ENCODE data around the gene FRAT1. TPM values are rescaled to one million over a fixed set of nuclear protein-coding genes. Genes with fewer than 3 reads are reported as not detected.

The FRAT1 gene
- total and polyA plus RNA-seq, 10 of the 15 experiments (the other 5 are each of a cell fraction or from before 2014, with no cell fraction given) = 0.07 to 0.73 (median 0.26) TPM

DNA sequence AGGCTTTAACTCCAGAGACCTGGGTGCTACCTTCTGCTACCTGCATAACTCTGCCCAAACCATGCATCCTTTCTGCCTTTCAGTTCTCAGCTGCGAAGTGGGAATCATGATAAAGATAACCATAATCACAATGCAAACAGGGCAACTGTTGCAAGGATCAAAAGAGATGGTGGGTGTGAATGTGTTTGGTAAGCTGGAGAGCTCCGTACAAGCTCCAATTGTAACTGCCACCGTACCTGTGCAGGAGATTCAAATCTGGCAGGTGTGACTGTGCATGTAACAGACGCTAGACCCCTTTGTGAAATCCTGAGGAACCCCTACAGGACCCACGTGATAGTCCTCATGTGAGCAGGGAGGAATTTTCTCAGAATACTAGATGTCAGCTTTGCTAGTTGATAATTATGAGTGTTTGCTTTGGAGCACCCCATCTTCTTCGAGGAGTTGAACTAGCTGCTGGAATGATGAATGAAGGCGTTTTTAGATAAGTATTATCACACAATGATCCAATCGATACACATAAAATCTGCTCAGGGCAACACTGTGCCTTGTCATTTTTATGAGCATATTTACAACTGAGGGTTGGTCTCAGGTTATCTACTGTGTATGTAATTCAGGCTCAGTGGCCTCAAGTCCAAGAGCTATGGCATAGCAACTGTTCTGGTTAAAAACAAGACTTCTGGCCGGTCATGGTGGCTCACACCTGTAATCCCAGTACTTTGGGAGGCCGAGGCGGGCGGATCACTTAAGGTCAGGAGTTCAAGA is 30.9 kb downstream of the FRAT1 start:
- Histone ChIP-seq H3K9me3 (replicated peaks; ENCODE audit: control insufficient read depth, insufficient read depth, low read length) (no peaks in the 10 kb centered on the region), H3K4me3 (no peak overlapping the region), H3K27me3 (replicated peaks in 1 of 2; ENCODE audit: control insufficient read depth in 2 of 2, insufficient read depth in 2 of 2, low read length in 1 of 2) (no peaks in the 10 kb centered on the region), H2AFZ (ENCODE audit: control insufficient read depth, low read depth, low read length) (no peak overlapping the region), H4K20me1 (ENCODE audit: control insufficient read depth, insufficient read depth) (no peaks in the 10 kb centered on the region), H3K36me3 (ENCODE audit: control insufficient read depth in 2 of 2, insufficient read depth in 2 of 2, low read length in 1 of 2) (peaks cover 2% of the 10 kb centered on the region in 2 experiments; a peak in 1 of 4 replicates), H3K4me2 (ENCODE audit: control insufficient read depth, insufficient read depth) (no peak overlapping the region), H3K4me1 (ENCODE audit: control insufficient read depth, insufficient read depth, low read length) (no peaks in the 10 kb centered on the region), H3K27ac (ENCODE audit: control insufficient read depth, insufficient read depth) (no peak overlapping the region), H3K9ac (ENCODE audit: control insufficient read depth, insufficient read depth, low read length) (no peak overlapping the region), H3K79me2 (ENCODE audit: control insufficient read depth, insufficient read depth, low read length) (no peaks in the 10 kb centered on the region)
- ChIA-PET CTCF (no interaction called here), POLR2A (no interaction called here), RAD21 (ENCODE audit: unreplicated experiment) (no interaction called here), SMC1A (ENCODE audit: uncharacterized antibody, unreplicated experiment) (interaction anchor here (0.9 to 1.5 kb wide), 2 partner anchors 71 to 123 kb away, joined by 3 read pairs; no protein-coding TSS in a partner anchor)
- ATAC-seq (no peak), FAIRE-seq (no peak), DNase-seq (ENCODE audit: low read depth, low spot score) (no peak)
- no TSS peak for BruUV-seq (replicated peaks)
- in situ Hi-C loops (cut with MboI) = no loop called here
- WGBS (ENCODE audit: insufficient coverage, insufficient replicate concordance, low lambda C conversion rate, missing lambda C conversion rate) = 96% methylated on average over 12 of the region's 12 CpGs
- intact Hi-C loops (cut with micrococcal nuclease; ENCODE audit: unreplicated experiment) = no loop called here
- TF ChIP-seq RAD21 (IDR thresholded peaks at IDR 0.05; ENCODE audit: insufficient read depth, low read depth, low read length) (no peak), TAF1 (IDR thresholded peaks at IDR 0.05; ENCODE audit: borderline replicate concordance, low read depth, low read length) (no peak), SPI1 (IDR thresholded peaks at IDR 0.05; ENCODE audit: borderline replicate concordance, insufficient read depth, low read depth, low read length) (no peak), RELA (IDR thresholded peaks at IDR 0.05; ENCODE audit: borderline replicate concordance, partially characterized antibody) (no peak), JUND (IDR thresholded peaks at IDR 0.05; ENCODE audit: low read depth, low read length) (no peak), RUNX3 (IDR thresholded peaks at IDR 0.05; ENCODE audit: low read length) (no peak), LARP7 (IDR thresholded peaks at IDR 0.05) (no peak), SREBF1 (IDR thresholded peaks at IDR 0.05; ENCODE audit: low read length) (no peak)
- TF ChIP-seq, protein P1, sequence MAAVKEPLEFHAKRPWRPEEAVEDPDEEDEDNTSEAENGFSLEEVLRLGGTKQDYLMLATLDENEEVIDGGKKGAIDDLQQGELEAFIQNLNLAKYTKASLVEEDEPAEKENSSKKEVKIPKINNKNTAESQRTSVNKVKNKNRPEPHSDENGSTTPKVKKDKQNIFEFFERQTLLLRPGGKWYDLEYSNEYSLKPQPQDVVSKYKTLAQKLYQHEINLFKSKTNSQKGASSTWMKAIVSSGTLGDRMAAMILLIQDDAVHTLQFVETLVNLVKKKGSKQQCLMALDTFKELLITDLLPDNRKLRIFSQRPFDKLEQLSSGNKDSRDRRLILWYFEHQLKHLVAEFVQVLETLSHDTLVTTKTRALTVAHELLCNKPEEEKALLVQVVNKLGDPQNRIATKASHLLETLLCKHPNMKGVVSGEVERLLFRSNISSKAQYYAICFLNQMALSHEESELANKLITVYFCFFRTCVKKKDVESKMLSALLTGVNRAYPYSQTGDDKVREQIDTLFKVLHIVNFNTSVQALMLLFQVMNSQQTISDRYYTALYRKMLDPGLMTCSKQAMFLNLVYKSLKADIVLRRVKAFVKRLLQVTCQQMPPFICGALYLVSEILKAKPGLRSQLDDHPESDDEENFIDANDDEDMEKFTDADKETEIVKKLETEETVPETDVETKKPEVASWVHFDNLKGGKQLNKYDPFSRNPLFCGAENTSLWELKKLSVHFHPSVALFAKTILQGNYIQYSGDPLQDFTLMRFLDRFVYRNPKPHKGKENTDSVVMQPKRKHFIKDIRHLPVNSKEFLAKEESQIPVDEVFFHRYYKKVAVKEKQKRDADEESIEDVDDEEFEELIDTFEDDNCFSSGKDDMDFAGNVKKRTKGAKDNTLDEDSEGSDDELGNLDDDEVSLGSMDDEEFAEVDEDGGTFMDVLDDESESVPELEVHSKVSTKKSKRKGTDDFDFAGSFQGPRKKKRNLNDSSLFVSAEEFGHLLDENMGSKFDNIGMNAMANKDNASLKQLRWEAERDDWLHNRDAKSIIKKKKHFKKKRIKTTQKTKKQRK (IDR thresholded peaks at IDR 0.05; ENCODE audit: low read depth, low read length) = no peak
- TF ChIP-seq, protein P2, sequence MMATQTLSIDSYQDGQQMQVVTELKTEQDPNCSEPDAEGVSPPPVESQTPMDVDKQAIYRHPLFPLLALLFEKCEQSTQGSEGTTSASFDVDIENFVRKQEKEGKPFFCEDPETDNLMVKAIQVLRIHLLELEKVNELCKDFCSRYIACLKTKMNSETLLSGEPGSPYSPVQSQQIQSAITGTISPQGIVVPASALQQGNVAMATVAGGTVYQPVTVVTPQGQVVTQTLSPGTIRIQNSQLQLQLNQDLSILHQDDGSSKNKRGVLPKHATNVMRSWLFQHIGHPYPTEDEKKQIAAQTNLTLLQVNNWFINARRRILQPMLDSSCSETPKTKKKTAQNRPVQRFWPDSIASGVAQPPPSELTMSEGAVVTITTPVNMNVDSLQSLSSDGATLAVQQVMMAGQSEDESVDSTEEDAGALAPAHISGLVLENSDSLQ (IDR thresholded peaks at IDR 0.05) = no peak
- TF ChIP-seq, protein P3, sequence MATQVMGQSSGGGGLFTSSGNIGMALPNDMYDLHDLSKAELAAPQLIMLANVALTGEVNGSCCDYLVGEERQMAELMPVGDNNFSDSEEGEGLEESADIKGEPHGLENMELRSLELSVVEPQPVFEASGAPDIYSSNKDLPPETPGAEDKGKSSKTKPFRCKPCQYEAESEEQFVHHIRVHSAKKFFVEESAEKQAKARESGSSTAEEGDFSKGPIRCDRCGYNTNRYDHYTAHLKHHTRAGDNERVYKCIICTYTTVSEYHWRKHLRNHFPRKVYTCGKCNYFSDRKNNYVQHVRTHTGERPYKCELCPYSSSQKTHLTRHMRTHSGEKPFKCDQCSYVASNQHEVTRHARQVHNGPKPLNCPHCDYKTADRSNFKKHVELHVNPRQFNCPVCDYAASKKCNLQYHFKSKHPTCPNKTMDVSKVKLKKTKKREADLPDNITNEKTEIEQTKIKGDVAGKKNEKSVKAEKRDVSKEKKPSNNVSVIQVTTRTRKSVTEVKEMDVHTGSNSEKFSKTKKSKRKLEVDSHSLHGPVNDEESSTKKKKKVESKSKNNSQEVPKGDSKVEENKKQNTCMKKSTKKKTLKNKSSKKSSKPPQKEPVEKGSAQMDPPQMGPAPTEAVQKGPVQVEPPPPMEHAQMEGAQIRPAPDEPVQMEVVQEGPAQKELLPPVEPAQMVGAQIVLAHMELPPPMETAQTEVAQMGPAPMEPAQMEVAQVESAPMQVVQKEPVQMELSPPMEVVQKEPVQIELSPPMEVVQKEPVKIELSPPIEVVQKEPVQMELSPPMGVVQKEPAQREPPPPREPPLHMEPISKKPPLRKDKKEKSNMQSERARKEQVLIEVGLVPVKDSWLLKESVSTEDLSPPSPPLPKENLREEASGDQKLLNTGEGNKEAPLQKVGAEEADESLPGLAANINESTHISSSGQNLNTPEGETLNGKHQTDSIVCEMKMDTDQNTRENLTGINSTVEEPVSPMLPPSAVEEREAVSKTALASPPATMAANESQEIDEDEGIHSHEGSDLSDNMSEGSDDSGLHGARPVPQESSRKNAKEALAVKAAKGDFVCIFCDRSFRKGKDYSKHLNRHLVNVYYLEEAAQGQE (IDR thresholded peaks at IDR 0.05; ENCODE audit: low read depth, low read length) = no peak
